ENCODE measurements around the gene SLC16A3.

Gene SLC16A3

DNA sequence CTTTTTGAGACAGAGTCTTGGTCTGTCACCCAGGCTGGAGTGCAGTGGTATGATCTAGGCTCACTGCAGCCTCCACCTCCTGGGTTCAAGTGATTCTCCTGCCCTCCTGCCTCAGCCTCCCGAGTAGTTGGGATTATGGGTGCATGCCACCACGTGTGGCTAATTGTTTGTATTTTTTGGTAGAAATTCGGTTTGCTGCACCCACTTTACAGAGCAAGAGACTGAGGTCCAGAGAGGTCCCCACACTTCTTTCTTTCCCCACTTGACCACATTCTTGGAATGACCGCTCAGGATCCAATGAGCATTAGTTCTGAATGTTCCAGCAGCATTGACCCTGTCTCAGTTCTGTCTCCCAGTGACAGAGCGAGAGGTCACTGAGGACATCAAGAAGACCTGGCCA, 5.3 kb upstream of the SLC16A3 start:
- no peak for DNase-seq (ENCODE audit: low read depth)

DNA sequence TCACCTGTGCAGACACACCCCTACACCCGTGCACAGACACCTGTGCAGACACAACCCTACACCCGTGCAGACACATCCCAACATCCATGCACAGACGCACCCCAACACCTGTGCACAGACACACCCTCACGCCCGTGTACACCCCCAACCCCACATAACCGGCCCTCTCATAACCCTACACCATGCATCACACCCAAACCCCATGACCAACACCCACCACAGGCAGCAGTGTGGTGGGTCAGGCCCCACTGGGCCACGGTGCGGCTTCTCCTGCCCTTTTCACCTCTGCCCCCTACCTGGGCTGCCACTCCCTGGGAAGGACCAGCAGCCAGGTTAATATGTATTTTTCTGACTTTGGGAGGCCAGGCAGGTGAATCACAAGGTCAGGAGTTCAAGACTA, 4.2 kb upstream of the SLC16A3 start:
- no peak for DNase-seq (ENCODE audit: low read depth)

DNA sequence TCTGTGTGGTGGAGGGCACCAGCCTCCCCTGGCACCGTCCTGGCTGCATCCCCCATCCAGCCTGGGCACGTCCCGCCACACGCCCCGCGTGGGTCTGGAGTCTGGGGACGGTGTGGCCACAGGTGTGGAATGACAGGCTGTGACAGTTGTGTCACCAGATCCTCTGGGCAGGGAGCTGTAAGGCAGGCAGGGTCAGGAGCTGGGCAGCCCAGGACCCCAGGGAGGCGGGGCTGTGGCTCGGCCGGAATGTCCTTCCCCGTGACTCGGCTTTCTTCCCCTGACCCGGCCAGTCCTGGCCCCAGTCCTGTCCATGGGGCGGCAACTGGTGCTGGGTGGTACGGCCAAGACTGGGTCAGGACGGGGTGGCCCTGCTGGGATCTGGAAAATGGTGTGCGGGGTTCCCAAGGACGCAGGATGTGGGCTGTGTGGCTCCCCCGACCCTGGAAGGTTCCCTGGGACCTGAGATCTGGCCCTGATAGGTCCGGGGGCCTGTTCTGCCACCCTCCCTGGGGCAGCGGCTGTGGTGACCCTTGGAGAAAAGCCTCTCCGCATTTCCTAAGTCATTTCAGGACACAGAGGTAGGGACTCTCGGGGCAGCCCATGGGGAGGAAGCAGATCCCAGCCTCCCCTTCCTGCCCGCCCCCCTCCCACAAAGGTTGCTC, 3.3 kb upstream of the SLC16A3 start:
- DNase-seq (ENCODE audit: low read depth): no peak

DNA sequence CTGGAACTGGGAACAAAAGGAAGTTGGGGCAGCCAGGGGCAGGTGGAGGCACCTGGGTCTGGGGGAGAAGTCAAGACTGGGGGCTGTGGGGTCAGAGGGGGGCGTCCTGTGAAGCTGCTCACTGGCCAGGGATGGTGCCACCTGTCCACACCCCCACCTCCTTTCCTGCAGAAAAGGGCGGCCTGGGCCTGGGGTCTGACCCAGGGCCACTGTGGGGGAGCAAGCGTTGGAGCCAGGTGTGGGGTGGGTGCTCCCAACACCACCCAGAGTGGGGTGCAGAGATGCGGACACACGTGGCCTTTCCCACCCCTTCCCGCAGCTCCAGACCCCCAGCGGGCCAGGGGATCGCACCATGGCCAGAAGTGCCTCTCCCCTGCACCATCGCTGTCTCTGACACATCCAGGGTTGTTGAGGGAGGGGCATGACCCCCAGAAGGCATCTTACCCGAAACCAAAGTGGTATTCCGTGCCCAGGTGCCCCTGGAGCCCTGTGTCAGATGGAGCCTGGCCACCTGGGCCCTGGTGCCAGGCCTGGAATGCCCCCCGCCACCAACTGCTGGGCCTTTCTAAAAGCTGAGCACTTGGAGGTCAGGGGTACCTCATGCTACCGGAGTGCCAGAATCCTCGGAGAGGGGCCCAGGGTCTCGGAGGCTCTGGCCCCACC, 2.6 kb upstream of the SLC16A3 start:
- DNase-seq (ENCODE audit: low read depth): no peak

DNA sequence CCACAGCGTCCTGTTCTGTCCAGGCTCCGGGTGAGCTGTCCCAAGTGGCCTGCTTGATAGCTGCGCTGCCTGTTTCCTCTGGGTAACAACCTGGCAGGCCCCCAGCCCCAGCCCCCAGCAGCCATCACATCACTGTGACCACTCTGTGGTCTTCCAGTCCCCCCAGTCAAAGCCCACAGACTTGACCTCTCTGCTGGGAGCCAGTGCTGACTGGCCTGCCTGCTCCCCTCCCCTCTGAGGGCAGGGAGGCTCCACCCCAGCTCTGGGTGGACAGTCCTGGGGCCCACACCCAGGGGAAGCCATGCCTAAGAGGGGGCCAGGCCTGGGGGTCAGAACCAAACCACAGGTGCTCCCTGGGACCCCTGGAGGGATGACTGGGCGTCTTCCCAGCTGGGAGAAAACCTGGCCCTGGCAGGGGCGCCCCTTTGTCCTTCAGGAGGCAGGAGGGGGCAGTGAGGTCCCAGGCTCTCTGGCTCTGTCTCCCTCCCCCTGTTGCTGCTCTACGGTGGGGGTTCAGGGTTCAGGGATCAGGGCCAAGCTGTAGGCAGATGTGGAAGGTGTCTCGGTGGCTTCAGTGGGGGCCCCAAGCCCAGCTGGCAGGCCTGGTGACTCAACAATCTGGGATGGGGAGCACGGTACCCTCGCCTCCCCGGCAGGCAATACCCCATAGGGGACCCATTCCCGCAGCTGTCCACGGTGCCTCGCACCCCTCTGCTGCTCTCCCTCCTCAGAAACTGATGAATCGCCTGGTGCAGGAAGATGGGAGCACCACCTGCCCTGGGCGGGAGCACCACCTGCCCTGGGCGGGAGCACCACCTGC, 1.8 kb upstream of the SLC16A3 start:
- no peak for DNase-seq (ENCODE audit: low read depth)

DNA sequence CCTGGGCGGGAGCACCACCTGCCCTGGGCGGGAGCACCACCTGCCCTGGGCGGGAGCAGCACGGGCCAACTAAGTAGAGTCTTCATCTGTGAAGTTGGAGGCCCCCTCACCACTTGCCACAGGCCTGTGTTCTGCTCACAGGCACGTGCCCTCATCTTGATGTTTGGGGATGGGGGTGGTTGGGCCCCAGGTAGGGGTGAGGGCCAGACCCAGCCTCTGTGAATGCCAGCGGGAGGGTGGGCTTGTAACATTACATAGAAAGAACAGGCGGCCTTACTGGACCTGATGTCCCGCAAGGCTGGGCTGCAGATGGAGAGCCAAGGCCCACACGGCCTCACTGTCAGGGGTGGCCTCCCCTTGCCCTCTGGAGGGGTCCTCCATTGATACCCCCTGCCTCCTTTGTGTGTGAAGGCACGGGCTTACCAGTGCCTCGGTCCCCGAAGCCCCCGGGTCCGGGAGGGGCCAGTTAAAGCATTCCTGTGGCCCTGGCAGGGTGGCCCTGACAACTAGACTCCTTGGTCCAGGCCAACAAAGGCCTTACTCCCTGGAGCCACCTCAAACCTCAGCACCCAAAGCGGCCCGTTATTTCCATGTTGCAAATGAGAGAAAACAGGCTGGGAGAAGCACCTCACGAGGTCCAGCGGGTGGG, 1.1 kb upstream of the SLC16A3 start:
- no peak for DNase-seq (ENCODE audit: low read depth)

DNA sequence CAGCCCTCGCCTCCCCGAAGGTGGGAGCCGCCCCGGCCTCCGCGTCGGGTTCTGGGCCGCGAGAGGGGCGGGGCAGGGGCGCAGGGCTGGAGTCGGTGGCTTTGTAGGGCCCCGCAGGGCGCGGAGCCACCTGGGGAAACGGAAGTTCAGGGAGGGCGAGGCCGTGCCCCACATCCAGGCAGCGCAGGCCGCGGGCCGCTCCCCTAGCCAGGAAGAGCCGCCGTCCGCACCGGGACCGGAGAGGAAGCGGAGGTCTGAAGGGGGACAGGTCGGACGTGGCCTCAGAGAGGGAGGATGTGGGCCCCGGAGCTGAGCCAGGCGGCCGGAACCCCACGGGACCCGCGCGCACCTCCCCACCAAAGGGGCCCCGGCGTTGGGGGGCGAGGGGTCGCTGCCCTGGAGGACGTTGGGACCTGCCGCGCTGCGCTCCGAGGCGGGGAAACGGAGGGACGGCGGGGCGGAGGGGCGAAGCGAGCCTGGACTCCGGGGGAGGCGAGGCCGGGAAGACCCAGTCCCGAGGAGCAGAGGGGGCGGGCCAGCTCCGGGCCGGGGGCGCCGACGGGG, 482 bp upstream of the SLC16A3 start:
- DNase-seq (ENCODE audit: low read depth): peak; percentile 38

DNA sequence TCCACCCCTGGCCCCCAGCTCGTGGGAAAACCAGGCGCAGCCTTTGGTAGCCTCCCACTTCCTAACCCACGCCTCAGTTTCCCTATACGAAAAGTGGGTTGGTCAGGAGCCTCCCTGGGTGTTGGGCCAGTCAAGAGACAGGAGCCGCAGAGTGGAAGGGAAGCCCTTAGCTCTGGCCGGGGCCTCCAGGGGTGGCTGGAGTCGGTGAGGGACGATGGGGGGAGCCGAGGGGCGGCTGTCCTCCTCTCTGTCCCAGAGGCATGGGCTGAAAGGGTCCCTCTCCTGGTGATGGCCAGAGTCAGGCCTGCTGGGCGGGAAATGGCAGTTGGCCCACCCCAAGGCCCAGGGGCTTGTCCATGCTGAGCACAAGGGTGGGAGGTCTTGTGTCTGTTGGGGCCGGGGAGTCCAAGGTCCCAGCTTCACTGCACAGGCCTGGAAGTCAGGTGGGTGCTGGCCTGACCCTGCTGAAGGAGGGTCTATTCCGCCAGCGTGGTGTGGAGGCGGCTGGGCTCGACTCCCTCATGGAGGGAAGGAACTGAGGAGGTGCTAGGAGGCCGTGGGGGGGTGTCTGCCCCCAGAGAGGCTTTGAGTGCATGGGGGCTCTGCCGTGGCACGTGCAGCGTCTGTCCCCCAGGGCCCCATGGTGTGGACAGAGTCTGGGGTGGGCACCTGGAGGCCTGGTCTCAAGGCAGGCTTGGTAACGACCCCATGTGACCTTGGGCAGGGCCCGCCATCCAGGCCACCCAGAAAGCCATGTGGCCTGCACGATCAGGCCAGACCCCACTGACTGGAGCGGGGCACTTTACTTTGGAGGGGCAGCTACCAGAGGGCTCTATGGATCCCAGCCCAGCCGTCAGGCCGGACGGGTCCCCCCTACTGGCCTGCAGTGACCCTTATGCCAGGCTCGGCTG, 1.1 kb downstream of the SLC16A3 start:
- DNase-seq (ENCODE audit: low read depth): no peak

DNA sequence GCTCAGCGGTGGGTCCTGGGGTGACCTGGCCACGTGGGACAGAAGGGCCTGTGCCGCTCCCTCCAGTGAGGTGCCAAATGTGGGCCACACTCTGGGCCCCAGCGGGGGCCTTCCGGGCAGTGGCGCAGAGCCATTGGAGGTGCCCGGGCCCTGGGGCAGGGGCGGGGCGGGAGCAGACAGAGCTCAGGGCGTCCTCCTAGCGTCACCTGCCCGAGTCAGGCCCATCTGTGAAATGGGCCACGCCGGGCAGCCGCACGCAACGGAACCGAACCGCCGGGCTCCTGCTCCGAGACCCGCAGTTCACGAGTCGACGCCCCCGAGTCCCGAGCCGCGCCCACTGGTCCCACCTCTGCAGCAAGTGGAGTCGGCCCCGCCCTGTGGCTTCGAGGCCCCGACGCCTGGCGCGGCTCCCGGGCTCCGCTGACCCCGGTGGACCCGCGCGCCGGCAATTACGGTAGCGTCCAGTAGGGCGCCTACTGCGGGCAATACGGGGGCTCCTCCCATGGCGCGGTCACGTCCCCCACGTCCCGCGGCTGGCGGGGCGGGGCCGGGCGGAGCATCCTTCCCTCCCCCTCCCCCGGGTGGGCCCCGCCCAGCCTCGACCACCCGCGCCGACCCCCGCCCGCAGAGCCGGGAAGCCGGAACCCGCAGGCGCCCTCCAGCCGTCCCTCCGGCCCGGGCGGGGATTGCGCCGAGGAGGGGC, 1.9 kb downstream of the SLC16A3 start:
- DNase-seq (ENCODE audit: low read depth): peak; percentile 46

DNA sequence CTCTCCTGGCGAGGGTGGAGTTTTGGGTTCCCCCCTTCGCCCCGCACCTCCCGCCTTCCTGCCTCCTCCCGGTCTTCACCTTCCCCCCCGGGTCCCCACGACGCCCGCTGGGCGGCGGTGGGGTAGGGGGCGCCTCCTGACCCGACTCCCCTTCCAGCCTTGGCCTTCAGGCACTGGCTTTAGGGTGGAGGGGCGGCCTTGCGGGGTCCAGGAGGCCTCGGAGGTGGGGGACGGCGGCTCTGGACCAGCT, 2.4 kb downstream of the SLC16A3 start:
- DNase-seq (ENCODE audit: low read depth): no peak

DNA sequence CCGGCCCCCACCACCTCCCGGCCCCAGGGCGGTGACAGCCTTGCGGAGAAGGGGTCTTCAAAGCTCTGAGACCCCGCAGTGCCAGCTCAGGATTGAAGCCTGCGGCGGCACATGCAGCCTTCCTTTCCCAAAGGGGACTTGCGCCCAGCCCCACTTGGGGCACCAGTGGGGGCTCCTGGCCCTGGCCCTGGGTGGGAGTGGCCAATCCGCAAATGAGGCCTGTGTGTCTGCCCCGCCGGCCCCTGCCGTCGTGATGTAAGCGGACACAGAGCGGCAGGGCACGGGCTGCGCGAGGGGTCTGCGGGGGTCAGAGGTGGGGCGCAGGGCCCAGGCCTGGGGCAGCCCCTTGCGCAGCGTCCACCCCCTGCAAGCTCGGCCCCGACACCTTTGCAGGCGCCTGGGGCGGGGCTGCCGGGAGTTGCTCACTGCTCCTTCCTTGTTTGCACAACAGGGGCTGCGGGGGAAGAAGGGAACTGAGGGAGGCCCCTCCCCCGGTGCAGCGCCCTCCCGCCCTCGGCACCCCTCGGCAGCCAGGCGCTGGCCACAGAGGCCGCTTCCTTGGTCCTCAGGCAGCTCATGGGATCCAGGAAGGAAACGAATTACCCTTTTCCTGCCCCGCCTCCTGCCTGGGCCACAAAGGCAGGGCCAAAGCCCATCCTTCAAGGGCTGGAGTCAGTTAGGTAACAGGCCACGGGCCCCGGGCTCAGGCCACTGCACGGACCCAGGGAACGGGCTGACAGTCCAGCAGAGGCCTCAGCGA, 2.9 kb downstream of the SLC16A3 start:
- DNase-seq (ENCODE audit: low read depth): no peak

DNA sequence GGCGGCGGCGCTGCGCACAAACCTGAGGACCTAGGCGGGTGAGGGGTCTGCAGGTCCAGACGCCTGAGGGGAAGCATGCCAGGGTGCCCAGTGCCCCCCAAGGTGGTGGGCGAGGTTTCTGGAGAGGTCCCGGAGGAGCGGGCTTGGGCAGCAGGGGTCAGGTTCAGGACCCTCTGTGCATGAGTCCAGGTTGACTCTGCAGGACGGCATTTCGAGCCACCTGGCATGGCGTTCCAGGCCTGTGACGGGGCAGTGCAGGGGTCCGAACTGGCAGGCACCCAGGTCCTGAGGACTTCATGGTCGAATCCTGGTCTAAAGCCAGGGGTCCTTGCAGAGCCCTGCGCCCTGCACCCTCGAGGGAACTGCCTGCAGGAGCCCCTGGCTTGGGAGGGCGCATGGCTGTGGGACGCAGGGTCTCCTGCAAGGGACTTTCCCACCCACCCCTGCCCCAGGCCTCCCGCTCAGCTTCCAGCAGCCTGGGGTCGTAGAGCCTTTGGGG, 3.5 kb downstream of the SLC16A3 start:
- no peak for DNase-seq (ENCODE audit: low read depth)

DNA sequence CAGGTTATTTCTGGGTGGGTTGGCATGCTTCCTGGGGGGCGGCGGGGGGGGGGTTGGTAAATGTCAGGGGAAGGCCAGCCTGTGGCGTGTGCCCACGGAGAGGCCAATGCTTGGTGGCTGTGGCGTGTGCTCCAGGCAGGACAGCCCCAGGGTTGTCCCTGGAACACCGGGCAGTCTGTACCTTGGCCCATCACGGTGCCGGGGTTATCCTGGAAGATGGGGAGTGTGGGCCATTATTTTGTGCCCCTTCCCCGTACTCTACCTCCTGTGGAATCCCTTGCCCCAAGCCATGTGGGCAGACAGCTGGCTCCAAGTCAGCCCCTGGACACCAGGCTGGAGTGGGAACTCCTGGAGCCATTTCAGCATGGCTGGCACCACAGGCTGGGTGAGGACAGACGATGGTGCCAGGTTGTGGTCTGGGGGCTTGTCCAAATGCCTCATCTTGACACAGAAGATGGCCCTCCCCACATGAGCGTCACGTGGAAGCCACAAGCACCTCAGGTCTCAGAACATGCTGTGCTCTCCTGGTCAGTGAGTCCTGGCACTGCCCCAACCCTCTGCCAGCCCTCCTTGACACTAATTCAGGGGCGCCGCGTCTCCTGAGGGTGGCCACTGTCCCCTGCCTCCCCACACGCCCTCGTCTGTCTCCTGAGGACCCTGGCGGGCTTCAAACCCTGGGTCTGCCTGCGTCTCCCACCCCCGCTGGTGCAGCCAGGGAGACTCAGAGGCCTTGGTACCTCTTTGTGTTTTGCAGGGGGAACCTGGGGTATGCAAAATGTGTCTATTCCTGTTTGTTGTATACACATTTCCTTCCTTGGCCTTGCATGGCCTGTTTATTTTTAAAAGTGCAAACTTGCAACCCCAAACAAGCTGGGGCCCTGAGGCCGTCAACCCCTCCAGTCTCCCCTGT, 4.3 kb downstream of the SLC16A3 start:
- no peak for DNase-seq (ENCODE audit: low read depth)

DNA sequence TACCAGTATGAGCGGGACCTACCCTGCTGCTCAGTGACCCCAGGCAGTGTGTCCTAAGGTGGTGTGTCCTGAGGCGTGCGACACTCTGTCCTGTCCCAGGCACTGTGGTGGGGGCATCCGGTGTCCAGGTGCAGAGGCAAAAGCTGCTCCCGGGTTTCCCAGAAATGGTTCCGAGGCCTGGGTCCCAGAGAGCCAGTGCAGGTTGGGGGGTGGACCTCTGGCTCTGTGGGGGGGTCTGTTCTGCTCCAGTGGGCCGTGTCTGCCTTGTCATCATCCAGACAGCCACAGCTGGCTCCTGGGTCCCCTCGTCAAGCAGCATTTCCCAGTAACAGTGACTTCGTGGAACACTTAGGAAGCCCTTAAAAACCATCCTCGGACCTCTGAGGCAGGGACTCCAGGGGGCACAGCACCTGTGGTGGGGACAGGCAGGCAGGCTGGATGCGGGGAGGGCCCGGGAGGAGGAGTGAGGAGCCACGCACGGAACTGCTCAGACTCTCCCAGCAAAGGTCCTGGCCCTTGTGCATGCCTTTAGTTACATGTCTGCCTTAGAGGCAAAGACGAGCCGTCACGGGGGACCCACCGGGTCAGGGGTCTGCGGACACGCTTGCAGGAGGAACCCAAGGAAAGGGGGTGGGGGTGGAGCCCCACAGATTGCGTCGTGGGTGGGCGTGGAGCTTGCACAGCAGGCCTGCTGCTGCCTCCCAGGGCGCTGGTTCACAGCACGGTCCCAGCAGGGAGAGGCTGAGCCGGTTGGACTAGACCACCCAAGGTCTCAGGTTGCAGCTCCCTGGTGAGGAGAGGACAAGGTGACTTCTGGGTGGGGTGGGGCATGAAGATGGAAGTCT, 5.6 kb downstream of the SLC16A3 start:
- DNase-seq (ENCODE audit: low read depth): no peak

DNA sequence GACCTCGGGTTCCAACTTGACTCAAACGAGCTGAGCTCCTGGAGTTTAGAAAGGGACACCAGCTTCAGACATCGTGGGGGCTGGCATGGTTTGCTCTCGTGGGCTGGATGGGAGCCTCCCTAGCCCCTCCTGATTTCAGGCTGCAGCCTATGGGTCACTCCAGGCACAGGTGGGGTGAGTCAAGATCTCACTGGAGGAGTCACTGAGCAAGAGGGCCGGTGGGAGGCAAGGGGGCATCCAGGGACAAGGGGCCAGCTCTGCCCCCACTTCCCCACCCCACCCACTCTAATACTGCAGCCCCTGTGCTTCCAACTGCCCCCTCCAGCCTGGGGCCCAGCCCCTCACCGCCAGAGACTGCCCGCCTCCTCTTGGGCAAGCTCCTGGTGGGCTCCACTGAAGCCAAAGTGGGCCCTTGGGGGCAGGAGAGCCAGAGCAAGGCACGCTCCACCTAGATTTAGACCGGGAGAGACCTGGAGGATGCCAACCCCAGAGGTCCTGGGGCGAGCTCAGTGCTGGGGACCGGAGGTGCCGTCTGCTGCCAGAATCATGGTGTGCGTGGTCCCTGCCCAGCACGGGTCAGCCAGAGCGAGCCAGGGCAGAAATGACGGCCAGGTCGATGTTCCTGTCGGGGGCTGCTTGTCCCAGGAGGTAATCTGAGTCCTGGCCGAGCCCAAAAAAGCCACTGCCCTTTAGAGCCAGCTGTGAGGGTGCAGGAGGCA, 6.4 kb downstream of the SLC16A3 start:
- no peak for DNase-seq (ENCODE audit: low read depth)

DNA sequence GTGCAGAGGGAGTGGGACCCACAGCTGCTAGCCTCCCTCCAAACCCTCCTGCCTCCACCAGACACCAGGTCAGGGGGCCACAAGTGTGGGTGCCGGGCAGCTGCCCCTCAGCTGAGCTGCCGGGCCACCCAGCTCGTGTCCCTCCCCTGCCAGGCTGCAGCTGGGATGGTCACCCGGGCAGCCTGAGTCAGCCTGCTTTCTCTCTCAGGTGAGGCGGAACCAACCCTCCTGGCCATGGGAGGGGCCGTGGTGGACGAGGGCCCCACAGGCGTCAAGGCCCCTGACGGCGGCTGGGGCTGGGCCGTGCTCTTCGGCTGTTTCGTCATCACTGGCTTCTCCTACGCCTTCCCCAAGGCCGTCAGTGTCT, 6.9 kb downstream of the SLC16A3 start:
- no peak for DNase-seq (ENCODE audit: low read depth)
